ENCODE measurements around the gene KCNH1. TPM values are rescaled to one million over a fixed set of nuclear protein-coding genes. Genes with fewer than 3 reads are reported as not detected.

The KCNH1 gene
- total and polyA plus RNA-seq, 4 donors, result not detected

DNA sequence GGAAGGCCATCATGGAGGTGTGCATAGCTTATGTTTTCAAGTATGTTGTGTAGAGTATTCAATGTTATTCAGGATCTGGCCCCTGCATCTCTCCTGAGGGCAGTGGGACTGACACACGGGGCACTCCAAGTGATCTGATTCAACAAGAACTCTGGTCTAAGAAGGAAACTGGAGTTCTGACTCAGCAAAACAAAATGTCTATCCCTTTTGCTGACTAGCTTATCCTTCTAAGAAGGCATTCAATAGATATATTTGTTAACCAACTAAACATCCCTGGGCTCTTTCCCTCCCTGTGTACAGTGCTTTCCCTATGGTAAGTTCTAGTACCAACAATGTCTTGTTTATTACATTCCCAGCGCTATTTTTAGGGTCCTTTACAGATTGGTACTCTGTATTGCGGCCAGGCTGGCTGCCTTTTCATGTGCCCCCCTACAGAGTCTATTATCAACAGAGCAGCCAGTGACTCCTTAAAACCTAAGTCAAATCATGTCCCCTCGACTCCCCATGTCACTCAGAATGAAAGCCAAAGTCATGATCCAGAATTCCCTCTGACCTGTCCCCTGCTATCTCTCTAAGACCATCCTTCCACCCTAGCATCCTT lies 304.9 kb downstream of the KCNH1 start:
- no peak for TF ChIP-seq GABPA (IDR thresholded peaks at IDR 0.05 in 1 of 2, conservative IDR thresholded peaks at IDR 0.05 in 1 of 2)
- no peak for TF ChIP-seq FOXA1 (IDR thresholded peaks at IDR 0.05)
- TF ChIP-seq, protein P1, sequence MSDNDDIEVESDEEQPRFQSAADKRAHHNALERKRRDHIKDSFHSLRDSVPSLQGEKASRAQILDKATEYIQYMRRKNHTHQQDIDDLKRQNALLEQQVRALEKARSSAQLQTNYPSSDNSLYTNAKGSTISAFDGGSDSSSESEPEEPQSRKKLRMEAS (IDR thresholded peaks at IDR 0.05), result no peak
- TF ChIP-seq, protein P2, sequence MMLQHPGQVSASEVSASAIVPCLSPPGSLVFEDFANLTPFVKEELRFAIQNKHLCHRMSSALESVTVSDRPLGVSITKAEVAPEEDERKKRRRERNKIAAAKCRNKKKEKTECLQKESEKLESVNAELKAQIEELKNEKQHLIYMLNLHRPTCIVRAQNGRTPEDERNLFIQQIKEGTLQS (IDR thresholded peaks at IDR 0.05), result no peak
- TF ChIP-seq, protein P3, sequence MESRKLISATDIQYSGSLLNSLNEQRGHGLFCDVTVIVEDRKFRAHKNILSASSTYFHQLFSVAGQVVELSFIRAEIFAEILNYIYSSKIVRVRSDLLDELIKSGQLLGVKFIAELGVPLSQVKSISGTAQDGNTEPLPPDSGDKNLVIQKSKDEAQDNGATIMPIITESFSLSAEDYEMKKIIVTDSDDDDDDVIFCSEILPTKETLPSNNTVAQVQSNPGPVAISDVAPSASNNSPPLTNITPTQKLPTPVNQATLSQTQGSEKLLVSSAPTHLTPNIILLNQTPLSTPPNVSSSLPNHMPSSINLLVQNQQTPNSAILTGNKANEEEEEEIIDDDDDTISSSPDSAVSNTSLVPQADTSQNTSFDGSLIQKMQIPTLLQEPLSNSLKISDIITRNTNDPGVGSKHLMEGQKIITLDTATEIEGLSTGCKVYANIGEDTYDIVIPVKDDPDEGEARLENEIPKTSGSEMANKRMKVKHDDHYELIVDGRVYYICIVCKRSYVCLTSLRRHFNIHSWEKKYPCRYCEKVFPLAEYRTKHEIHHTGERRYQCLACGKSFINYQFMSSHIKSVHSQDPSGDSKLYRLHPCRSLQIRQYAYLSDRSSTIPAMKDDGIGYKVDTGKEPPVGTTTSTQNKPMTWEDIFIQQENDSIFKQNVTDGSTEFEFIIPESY (IDR thresholded peaks at IDR 0.05), result no peak
- TF ChIP-seq YY1 (IDR thresholded peaks at IDR 0.05), result no peak
- TF ChIP-seq HNF4A (conservative IDR thresholded peaks at IDR 0.05), result no peak
- TF ChIP-seq, protein P4, sequence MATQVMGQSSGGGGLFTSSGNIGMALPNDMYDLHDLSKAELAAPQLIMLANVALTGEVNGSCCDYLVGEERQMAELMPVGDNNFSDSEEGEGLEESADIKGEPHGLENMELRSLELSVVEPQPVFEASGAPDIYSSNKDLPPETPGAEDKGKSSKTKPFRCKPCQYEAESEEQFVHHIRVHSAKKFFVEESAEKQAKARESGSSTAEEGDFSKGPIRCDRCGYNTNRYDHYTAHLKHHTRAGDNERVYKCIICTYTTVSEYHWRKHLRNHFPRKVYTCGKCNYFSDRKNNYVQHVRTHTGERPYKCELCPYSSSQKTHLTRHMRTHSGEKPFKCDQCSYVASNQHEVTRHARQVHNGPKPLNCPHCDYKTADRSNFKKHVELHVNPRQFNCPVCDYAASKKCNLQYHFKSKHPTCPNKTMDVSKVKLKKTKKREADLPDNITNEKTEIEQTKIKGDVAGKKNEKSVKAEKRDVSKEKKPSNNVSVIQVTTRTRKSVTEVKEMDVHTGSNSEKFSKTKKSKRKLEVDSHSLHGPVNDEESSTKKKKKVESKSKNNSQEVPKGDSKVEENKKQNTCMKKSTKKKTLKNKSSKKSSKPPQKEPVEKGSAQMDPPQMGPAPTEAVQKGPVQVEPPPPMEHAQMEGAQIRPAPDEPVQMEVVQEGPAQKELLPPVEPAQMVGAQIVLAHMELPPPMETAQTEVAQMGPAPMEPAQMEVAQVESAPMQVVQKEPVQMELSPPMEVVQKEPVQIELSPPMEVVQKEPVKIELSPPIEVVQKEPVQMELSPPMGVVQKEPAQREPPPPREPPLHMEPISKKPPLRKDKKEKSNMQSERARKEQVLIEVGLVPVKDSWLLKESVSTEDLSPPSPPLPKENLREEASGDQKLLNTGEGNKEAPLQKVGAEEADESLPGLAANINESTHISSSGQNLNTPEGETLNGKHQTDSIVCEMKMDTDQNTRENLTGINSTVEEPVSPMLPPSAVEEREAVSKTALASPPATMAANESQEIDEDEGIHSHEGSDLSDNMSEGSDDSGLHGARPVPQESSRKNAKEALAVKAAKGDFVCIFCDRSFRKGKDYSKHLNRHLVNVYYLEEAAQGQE (IDR thresholded peaks at IDR 0.05), result no peak
- no peak for TF ChIP-seq RAD21 (IDR thresholded peaks at IDR 0.05)
- no peak for TF ChIP-seq EGR1 (IDR thresholded peaks at IDR 0.05; ENCODE audit: low read depth in 2 of 2)
- TF ChIP-seq RXRA (IDR thresholded peaks at IDR 0.05), result no peak
- no peak for TF ChIP-seq TAF1 (conservative IDR thresholded peaks at IDR 0.05)
- TF ChIP-seq NR2F2 (IDR thresholded peaks at IDR 0.05), result no peak
- no peak for TF ChIP-seq FOXA2 (IDR thresholded peaks at IDR 0.05)
- TF ChIP-seq SP1 (IDR thresholded peaks at IDR 0.05), result no peak
- TF ChIP-seq, protein P5, sequence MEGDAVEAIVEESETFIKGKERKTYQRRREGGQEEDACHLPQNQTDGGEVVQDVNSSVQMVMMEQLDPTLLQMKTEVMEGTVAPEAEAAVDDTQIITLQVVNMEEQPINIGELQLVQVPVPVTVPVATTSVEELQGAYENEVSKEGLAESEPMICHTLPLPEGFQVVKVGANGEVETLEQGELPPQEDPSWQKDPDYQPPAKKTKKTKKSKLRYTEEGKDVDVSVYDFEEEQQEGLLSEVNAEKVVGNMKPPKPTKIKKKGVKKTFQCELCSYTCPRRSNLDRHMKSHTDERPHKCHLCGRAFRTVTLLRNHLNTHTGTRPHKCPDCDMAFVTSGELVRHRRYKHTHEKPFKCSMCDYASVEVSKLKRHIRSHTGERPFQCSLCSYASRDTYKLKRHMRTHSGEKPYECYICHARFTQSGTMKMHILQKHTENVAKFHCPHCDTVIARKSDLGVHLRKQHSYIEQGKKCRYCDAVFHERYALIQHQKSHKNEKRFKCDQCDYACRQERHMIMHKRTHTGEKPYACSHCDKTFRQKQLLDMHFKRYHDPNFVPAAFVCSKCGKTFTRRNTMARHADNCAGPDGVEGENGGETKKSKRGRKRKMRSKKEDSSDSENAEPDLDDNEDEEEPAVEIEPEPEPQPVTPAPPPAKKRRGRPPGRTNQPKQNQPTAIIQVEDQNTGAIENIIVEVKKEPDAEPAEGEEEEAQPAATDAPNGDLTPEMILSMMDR (IDR thresholded peaks at IDR 0.05; ENCODE audit: low read depth, low read length, missing input control), result no peak
- no peak for TF ChIP-seq HNF4G (IDR thresholded peaks at IDR 0.05)
- no peak for TF ChIP-seq JUND (IDR thresholded peaks at IDR 0.05)
- Histone ChIP-seq H3K9me3 (ENCODE audit: control insufficient read depth in 4 of 4, low read length in 3 of 4) (no peaks in the 10 kb centered on the region), H3K4me3 (ENCODE audit: low read depth in 1 of 3, low read length in 3 of 3) (no peak overlapping the region), H3K9ac (ENCODE audit: low read depth in 1 of 2, low read length in 2 of 2) (no peak overlapping the region), H3K27me3 (ENCODE audit: control insufficient read depth in 4 of 4, insufficient read depth in 4 of 4, low read length in 3 of 4) (no peaks in the 10 kb centered on the region), H3K27ac (ENCODE audit: low read depth in 1 of 2, low read length in 2 of 2) (no peak overlapping the region), H3K4me1 (ENCODE audit: control insufficient read depth in 4 of 4, insufficient read depth in 4 of 4, low read length in 3 of 4) (no peaks in the 10 kb centered on the region), H3K36me3 (ENCODE audit: control insufficient read depth in 4 of 4, insufficient read depth in 3 of 4, low read depth in 1 of 4, low read length in 3 of 4) (no peaks in the 10 kb centered on the region)
- 83% methylated on average over 4 of the region's 4 CpGs for WGBS
- no peak for DNase-seq (ENCODE audit: low spot score)
